NB4 (cell line): ENCODE results near the gene ENTPD6.

Experiments used
- CTCF ChIP-seq: IDR thresholded peaks from one replicate; pipeline ENCODE4 v1.5.1; 2012; ENCODE audit warnings: low read depth, low read length
- POLR2A ChIP-seq: IDR thresholded peaks from 2 replicates; pipeline ENCODE4 v1.6.1; 2011; ENCODE audit warnings: mild to moderate bottlenecking; ENCODE audit not compliant: insufficient read length; ENCODE audit errors: extremely low read depth

- no peak for TF ChIP-seq CTCF
- TF ChIP-seq POLR2A: no peak
Observed at GRCh38 chr20:25236450-25237304, 41.2 kb downstream of the ENTPD6 start.
